ENCODE results near the gene TNFAIP3.

The TNFAIP3 gene

DNA sequence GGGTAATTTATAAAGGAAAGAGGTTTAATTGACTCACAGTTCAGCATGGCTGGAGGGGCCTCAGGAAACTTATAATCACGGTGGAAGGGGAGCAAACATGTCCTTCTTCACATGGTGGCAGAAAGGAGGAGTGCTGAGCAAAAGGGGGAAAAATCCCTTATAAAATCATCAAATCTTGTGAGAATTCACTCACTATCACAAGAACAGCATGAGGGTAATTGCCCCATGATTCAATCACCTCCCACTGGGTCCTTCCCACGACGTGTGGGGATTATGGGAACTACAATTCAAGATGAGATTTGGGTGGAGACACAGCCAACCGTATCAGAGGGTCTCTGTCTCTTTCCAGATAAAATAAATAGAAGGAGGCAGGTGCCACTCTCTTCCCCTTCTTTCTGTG is 48.7 kb downstream of the TNFAIP3 start:
- TF ChIP-seq, protein P1, sequence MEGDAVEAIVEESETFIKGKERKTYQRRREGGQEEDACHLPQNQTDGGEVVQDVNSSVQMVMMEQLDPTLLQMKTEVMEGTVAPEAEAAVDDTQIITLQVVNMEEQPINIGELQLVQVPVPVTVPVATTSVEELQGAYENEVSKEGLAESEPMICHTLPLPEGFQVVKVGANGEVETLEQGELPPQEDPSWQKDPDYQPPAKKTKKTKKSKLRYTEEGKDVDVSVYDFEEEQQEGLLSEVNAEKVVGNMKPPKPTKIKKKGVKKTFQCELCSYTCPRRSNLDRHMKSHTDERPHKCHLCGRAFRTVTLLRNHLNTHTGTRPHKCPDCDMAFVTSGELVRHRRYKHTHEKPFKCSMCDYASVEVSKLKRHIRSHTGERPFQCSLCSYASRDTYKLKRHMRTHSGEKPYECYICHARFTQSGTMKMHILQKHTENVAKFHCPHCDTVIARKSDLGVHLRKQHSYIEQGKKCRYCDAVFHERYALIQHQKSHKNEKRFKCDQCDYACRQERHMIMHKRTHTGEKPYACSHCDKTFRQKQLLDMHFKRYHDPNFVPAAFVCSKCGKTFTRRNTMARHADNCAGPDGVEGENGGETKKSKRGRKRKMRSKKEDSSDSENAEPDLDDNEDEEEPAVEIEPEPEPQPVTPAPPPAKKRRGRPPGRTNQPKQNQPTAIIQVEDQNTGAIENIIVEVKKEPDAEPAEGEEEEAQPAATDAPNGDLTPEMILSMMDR (IDR thresholded peaks at IDR 0.05; ENCODE audit: insufficient read depth, low read length, poor library complexity, severe bottlenecking), result no peak
- Histone ChIP-seq H3K9ac (ENCODE audit: low read length) (no peak overlapping the region), H4K20me1 (ENCODE audit: low read depth, low read length) (no peaks in the 10 kb centered on the region), H3K27ac (ENCODE audit: low read depth, low read length) (no peak overlapping the region), H2AFZ (ENCODE audit: low read depth, low read length, severe bottlenecking) (no peak overlapping the region), H3F3A (ENCODE audit: insufficient read depth) (no peaks in the 10 kb centered on the region), H3K9me2 (replicated peaks; ENCODE audit: insufficient read depth, low read length) (no peaks in the 10 kb centered on the region; the same call in 1 of the 2 replicates), H3K27me3 (ENCODE audit: low read length) (no peaks in the 10 kb centered on the region), H3K36me3 (ENCODE audit: low read length) (no peaks in the 10 kb centered on the region), H3K9me3 (ENCODE audit: insufficient read depth, low read length) (peaks cover 4% of the 10 kb centered on the region; the same call in 1 of the 2 replicates), H3K4me3 (ENCODE audit: insufficient read depth, low read length, poor library complexity, severe bottlenecking) (no peak overlapping the region), H3K79me2 (ENCODE audit: insufficient read depth, low read length) (no peaks in the 10 kb centered on the region), H3K4me2 (ENCODE audit: low read depth, low read length, poor library complexity, severe bottlenecking) (no peak overlapping the region)

DNA sequence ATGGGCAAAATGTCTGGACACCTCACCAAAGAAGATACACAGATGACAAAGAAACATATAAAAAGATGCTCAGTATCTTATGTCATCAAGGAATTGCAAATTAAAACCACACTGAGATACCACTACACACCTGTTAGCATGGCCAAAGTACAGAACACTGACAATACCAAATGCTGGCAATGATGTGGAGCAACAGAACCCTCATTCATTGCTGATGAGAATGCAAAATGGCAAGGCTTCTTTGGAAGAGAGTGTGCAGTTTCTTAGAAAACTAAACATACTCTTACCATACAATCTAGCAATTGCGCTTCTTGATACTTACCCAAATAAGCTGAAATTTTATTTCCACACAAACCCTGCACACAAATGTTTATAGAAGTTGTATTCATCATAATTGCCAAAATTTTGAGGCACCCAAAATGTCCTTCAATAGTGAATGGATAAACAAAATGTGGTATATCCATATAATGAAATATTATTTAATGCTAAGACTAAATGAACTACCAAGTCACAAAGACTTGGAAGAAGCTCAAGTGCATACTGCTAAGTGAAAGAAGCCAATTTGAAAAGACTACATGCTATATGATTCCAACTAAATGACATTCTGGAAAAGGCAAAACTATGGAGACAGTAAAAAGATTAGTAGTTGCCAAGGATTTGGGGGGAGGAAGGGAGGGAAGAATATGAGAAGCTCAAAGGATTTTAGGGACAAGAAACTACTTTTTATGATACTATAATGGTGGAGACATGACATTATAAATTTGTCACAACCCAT is 50.7 kb downstream of the TNFAIP3 start:
- H3K9me3 ChIP-seq (ENCODE audit: insufficient read depth, low read length), result peaks cover 4% of the 10 kb centered on the region; the same call in 1 of the 2 replicates
- H4K20me1 ChIP-seq (ENCODE audit: low read depth, low read length), result no peaks in the 10 kb centered on the region
- no peak overlapping the region for H3K4me3 ChIP-seq (ENCODE audit: insufficient read depth, low read length, poor library complexity, severe bottlenecking)
- no peaks in the 10 kb centered on the region for H3F3A ChIP-seq (ENCODE audit: insufficient read depth)
- H3K79me2 ChIP-seq (ENCODE audit: insufficient read depth, low read length), result no peaks in the 10 kb centered on the region
- H3K27me3 ChIP-seq (ENCODE audit: low read length), result no peaks in the 10 kb centered on the region
- no peak overlapping the region for H2AFZ ChIP-seq (ENCODE audit: low read depth, low read length, severe bottlenecking)
- H3K36me3 ChIP-seq (ENCODE audit: low read length), result no peaks in the 10 kb centered on the region
- no peak overlapping the region for H3K9ac ChIP-seq (ENCODE audit: low read length)
- H3K27ac ChIP-seq (ENCODE audit: low read depth, low read length), result no peak overlapping the region
- TF ChIP-seq, protein P1 (IDR thresholded peaks at IDR 0.05; ENCODE audit: insufficient read depth, low read length, poor library complexity, severe bottlenecking), result no peak
- TF ChIP-seq EZH2phosphoT487 (conservative IDR thresholded peaks at IDR 0.05; ENCODE audit: low read length), result no peak
- H3K4me2 ChIP-seq (ENCODE audit: low read depth, low read length, poor library complexity, severe bottlenecking), result no peak overlapping the region
- no peaks in the 10 kb centered on the region; the same call in 1 of the 2 replicates for H3K9me2 ChIP-seq (replicated peaks; ENCODE audit: insufficient read depth, low read length)

DNA sequence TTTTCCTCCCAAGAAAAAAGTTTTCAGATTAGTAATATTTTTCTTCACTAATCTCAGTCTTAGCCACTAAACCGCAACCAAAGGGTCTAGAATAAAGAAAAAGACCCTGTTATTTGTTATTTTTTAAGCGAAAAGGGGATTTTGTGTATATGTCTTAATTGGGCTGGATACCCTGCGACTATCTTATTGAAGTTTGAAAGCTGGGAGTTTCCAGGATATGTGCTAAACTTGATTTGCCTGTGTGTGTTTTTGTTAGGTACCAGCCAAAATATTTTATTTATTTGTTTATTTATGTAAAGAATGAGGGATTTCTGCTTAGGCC is 52.4 kb downstream of the TNFAIP3 start:
- Histone ChIP-seq H3K79me2 (ENCODE audit: insufficient read depth, low read length) (no peaks in the 10 kb centered on the region), H4K20me1 (ENCODE audit: low read depth, low read length) (no peaks in the 10 kb centered on the region), H2AFZ (ENCODE audit: low read depth, low read length, severe bottlenecking) (no peak overlapping the region), H3K27me3 (ENCODE audit: low read length) (no peaks in the 10 kb centered on the region), H3K9ac (ENCODE audit: low read length) (no peak overlapping the region), H3K4me2 (ENCODE audit: low read depth, low read length, poor library complexity, severe bottlenecking) (no peak overlapping the region), H3K27ac (ENCODE audit: low read depth, low read length) (no peak overlapping the region), H3K4me3 (ENCODE audit: insufficient read depth, low read length, poor library complexity, severe bottlenecking) (no peak overlapping the region), H3K9me2 (replicated peaks; ENCODE audit: insufficient read depth, low read length) (no peaks in the 10 kb centered on the region), H3K9me3 (ENCODE audit: insufficient read depth, low read length) (no peaks in the 10 kb centered on the region), H3F3A (ENCODE audit: insufficient read depth) (no peaks in the 10 kb centered on the region), H3K36me3 (ENCODE audit: low read length) (no peaks in the 10 kb centered on the region)
- TF ChIP-seq EZH2phosphoT487 (conservative IDR thresholded peaks at IDR 0.05; ENCODE audit: low read length), result no peak
- TF ChIP-seq, protein P1 (IDR thresholded peaks at IDR 0.05; ENCODE audit: insufficient read depth, low read length, poor library complexity, severe bottlenecking), result no peak
